Loucy (cell line): ENCODE results near the gene NCKAP5.

Experiments used
- H2AFZ ChIP-seq: fragments of 200-600 bp; sonication (generic); 2 replicates; pipeline ENCODE4 v1.6.0; 2016; ENCODE audit warnings: antibody characterized with exemption, mild to moderate bottlenecking, low read length, moderate library complexity
- H3F3A ChIP-seq: fragments of 200-600 bp; 2 replicates; pipeline ENCODE4 v1.6.0; 2016; ENCODE audit warnings: antibody characterized with exemption, low read depth, mild to moderate bottlenecking
- H3K27me3 ChIP-seq: fragments of 200-600 bp; sonication (generic); 2 replicates; pipeline ENCODE4 v1.6.1; 2014; ENCODE audit warnings: low read length, mild to moderate bottlenecking; ENCODE audit not compliant: insufficient read depth, poor library complexity, severe bottlenecking
- H3K36me3 ChIP-seq: fragments of 200-600 bp; sonication (generic); 2 replicates; pipeline ENCODE4 v1.6.1; 2016; ENCODE audit warnings: low read length; ENCODE audit not compliant: insufficient read depth
- H3K4me1 ChIP-seq: fragments of 200-600 bp; sonication (generic); 2 replicates; pipeline ENCODE4 v1.5.1; 2014; ENCODE audit warnings: low read length, mild to moderate bottlenecking; ENCODE audit not compliant: insufficient read depth, poor library complexity, severe bottlenecking
- H3K4me2 ChIP-seq: fragments of 200-600 bp; sonication (generic); 2 replicates; pipeline ENCODE4 v1.6.0; 2014; ENCODE audit warnings: antibody characterized with exemption, low read length, low read depth, mild to moderate bottlenecking; ENCODE audit not compliant: poor library complexity, severe bottlenecking
- H3K4me3 ChIP-seq: fragments of 200-600 bp; sonication (generic); 2 replicates; pipeline ENCODE4 v1.5.1; 2014; ENCODE audit warnings: low read length, mild to moderate bottlenecking, mixed read lengths; ENCODE audit not compliant: poor library complexity, severe bottlenecking
- H3K79me2 ChIP-seq: fragments of 200-600 bp; sonication (generic); 2 replicates; pipeline ENCODE4 v1.6.1; 2014; ENCODE audit warnings: low read length; ENCODE audit not compliant: insufficient read depth
- H3K9ac ChIP-seq: fragments of 200-600 bp; sonication (generic); 2 replicates; pipeline ENCODE4 v1.6.0; 2014; ENCODE audit warnings: mild to moderate bottlenecking, low read depth, low read length, moderate library complexity; ENCODE audit not compliant: poor library complexity, severe bottlenecking
- H3K9me2 ChIP-seq: fragments of 200-600 bp; sonication (generic); replicated peaks from 2 replicates; pipeline ENCODE4 v1.6.1; 2016; ENCODE audit warnings: low read depth, low read length, mixed read lengths
- H3K9me3 ChIP-seq: fragments of 200-600 bp; sonication (generic); 2 replicates; pipeline ENCODE4 v1.6.1; 2014; ENCODE audit warnings: mild to moderate bottlenecking, antibody characterized with exemption, low read length, low read depth; ENCODE audit not compliant: insufficient read depth
- H4K20me1 ChIP-seq: fragments of 200-600 bp; sonication (generic); 2 replicates; pipeline ENCODE4 v1.6.0; 2014; ENCODE audit warnings: antibody characterized with exemption, low read length, mild to moderate bottlenecking; ENCODE audit not compliant: insufficient read depth, poor library complexity, severe bottlenecking
- EZH2phosphoT487 ChIP-seq: fragments of 200-600 bp; IDR thresholded peaks from 2 replicates; pipeline ENCODE4 v1.6.1; 2018; ENCODE audit warnings: antibody characterized with exemption, mild to moderate bottlenecking, moderate library complexity, borderline replicate concordance
- TF ChIP-seq, protein P1 (sequence below): fragments of 200-600 bp; sonication (generic); conservative IDR thresholded peaks from 2 replicates; pipeline ENCODE4 v1.5.1; 2014; ENCODE audit warnings: mild to moderate bottlenecking, antibody characterized with exemption, low read length

The NCKAP5 gene

DNA sequence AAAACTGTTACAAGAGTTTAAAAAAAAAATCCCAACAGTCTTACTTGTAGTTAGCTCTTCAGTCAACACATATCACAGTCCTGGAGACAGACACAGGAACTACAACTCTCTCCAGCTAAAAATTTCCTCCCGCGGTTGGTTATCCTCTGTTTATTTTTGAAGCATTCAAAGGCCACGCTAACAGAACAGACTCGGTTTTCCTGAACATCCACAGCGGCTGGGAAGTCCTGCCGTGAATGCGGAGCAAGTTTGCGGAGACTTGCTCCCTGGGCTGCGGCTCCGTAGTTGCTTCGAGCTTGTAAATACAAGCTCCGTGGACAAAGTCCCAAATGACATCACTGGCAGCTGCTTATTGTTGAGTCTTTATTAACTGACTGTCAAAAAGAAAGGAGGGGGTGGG is at the start of gene NCKAP5:
Gene NCKAP5, minus strand, starts transcription at position 292 of the 400 bp plus-strand sequence. CDS start 50,937 bp downstream, outside the sequence.
- no peaks in the 10 kb centered on the region for H3K9me2 ChIP-seq
- H3F3A ChIP-seq: no peaks in the 10 kb centered on the region
- H4K20me1 ChIP-seq: no peaks in the 10 kb centered on the region
- no peak for TF ChIP-seq EZH2phosphoT487
- TF ChIP-seq, protein P1, sequence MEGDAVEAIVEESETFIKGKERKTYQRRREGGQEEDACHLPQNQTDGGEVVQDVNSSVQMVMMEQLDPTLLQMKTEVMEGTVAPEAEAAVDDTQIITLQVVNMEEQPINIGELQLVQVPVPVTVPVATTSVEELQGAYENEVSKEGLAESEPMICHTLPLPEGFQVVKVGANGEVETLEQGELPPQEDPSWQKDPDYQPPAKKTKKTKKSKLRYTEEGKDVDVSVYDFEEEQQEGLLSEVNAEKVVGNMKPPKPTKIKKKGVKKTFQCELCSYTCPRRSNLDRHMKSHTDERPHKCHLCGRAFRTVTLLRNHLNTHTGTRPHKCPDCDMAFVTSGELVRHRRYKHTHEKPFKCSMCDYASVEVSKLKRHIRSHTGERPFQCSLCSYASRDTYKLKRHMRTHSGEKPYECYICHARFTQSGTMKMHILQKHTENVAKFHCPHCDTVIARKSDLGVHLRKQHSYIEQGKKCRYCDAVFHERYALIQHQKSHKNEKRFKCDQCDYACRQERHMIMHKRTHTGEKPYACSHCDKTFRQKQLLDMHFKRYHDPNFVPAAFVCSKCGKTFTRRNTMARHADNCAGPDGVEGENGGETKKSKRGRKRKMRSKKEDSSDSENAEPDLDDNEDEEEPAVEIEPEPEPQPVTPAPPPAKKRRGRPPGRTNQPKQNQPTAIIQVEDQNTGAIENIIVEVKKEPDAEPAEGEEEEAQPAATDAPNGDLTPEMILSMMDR: no peak
- H3K4me2 ChIP-seq: no peak within 1 kb of the TSS
- H3K79me2 ChIP-seq: no peaks in the 10 kb centered on the region
- H3K4me1 ChIP-seq: no peaks in the 10 kb centered on the region
- no peak within 1 kb of the TSS for H3K4me3 ChIP-seq
- H3K36me3 ChIP-seq: no peaks in the 10 kb centered on the region
- no peaks in the 10 kb centered on the region; the same call in 1 of the 2 replicates for H3K9me3 ChIP-seq
- H3K9ac ChIP-seq: no peak within 1 kb of the TSS
- H2AFZ ChIP-seq: no peak within 1 kb of the TSS
- no peaks in the 10 kb centered on the region for H3K27me3 ChIP-seq

DNA sequence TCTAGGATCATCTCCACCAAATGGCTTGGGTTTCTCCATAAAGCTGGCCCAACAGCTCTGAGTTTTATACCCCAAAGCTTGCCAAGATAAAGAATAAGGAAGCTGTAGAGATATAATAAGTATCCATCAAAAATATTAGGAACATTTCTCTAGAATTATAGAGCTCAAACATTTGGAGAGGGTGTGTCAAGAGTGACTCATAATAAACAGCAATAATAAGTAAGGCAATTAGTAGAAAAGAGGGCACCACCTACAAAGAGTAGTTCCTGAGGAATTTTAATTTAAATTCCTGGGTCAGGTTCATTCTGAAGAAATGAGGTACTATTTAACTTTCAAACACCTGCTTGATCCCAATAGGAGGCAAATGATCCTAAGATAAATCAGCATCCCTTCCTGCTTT is 41.4 kb upstream of the NCKAP5 start:
- no peaks in the 10 kb centered on the region for H3K4me1 ChIP-seq
- TF ChIP-seq EZH2phosphoT487: no peak
- TF ChIP-seq, protein P1: no peak

DNA sequence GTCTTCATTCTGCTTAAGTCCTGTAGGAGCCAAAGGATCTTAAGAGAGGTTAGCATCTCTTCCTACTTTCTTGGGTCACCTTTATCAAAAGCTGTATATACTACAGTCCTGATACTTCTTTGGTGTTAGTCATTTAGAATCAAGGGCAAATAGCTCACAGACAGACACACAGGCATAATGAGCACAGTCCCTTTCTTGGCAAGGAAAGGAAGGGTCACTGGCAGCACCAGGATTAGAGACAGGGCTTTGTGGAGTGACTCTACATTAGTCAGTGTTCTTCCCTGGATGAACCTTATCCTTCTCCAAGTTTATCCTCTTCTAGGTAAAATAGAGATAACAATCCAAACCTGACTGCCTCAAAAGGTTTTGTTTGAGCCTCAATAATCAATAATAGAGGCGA is 40.0 kb upstream of the NCKAP5 start:
- H2AFZ ChIP-seq: no peak overlapping the region
- H3K4me1 ChIP-seq: no peaks in the 10 kb centered on the region
- no peaks in the 10 kb centered on the region for H3K9me3 ChIP-seq
- no peaks in the 10 kb centered on the region for H3K27me3 ChIP-seq
- no peaks in the 10 kb centered on the region for H3K36me3 ChIP-seq
- no peak overlapping the region for H3K4me2 ChIP-seq
- no peaks in the 10 kb centered on the region for H4K20me1 ChIP-seq
- H3K79me2 ChIP-seq: no peaks in the 10 kb centered on the region
- H3F3A ChIP-seq: no peaks in the 10 kb centered on the region
- H3K4me3 ChIP-seq: no peak overlapping the region
- H3K9me2 ChIP-seq: no peaks in the 10 kb centered on the region
- no peak for TF ChIP-seq EZH2phosphoT487
- TF ChIP-seq, protein P1: no peak
- H3K9ac ChIP-seq: no peak overlapping the region

More for the DNA sequence above, 41.4 kb upstream of the NCKAP5 start:
- H3K36me3 ChIP-seq: no peaks in the 10 kb centered on the region
- no peaks in the 10 kb centered on the region for H4K20me1 ChIP-seq
- no peak overlapping the region for H3K4me2 ChIP-seq
- H3K9me2 ChIP-seq: no peaks in the 10 kb centered on the region
- no peaks in the 10 kb centered on the region for H3F3A ChIP-seq
- no peak overlapping the region for H2AFZ ChIP-seq
- no peak overlapping the region for H3K9ac ChIP-seq
- H3K4me3 ChIP-seq: no peak overlapping the region
- H3K9me3 ChIP-seq: 0 out of 2 replicates have a peak, but pooled peaks cover 3% of the 10 kb centered on the region
- H3K79me2 ChIP-seq: no peaks in the 10 kb centered on the region
- no peaks in the 10 kb centered on the region for H3K27me3 ChIP-seq
